A673 (cell line): Measurements from ENCODE around the gene PADI1. TPM values are rescaled to one million over a fixed set of nuclear protein-coding genes. Genes with fewer than 3 reads are reported as not detected.
A peak's percentile ranks its signal among the peaks of the same experiment; 100 is the strongest.

ENCODE experiments used
- BruUV-seq: library from RNA; stranded (reverse); fragments of 400-500 nt; replicated peaks from 2 replicates; lab custom pipeline; 2021; lab: Mats Ljungman, UMichigan
- CTCF ChIA-PET: fragments of 300-600 bp; sonication (Branson Sonifier 250); formaldehyde crosslinking; loops from one replicate; lab custom pipeline; 2022; ENCODE audit warnings: antibody characterized with exemption; lab: Charles Lee
- POLR2A ChIA-PET: fragments of 300-600 bp; sonication (Branson Sonifier 250); formaldehyde crosslinking; loops from one replicate; lab custom pipeline; 2022; ENCODE audit warnings: antibody characterized with exemption; ENCODE audit not compliant: low non-redundant PET; lab: Charles Lee
- DNase-seq: peaks from one replicate; pipeline ENCODE4 v3.0.0-alpha.2; 2015; ENCODE audit warnings: low spot score
- H3K27ac ChIP-seq: fragments of 200-600 bp; sonication (generic); 2 replicates; pipeline ENCODE4 v1.5.1; 2016; ENCODE audit warnings: mixed run types, low read depth, mild to moderate bottlenecking, mixed read lengths, antibody characterized with exemption, low read length; ENCODE audit not compliant: poor library complexity, severe bottlenecking
- H3K27me3 ChIP-seq: fragments of 200-600 bp; sonication (generic); replicated peaks from 2 replicates; pipeline ENCODE4 v1.6.1; 2017; ENCODE audit warnings: mixed run types, low read depth, mild to moderate bottlenecking, mixed read lengths, antibody characterized with exemption, low read length; ENCODE audit not compliant: insufficient read depth, poor library complexity
- H3K36me3 ChIP-seq: fragments of 200-600 bp; sonication (generic); 2 replicates; pipeline ENCODE4 v1.6.1; 2016; ENCODE audit warnings: mixed run types, mild to moderate bottlenecking, mixed read lengths, antibody characterized with exemption, low read length; ENCODE audit not compliant: insufficient read depth, poor library complexity, severe bottlenecking
- H3K4me1 ChIP-seq: fragments of 200-600 bp; sonication (generic); 2 replicates; pipeline ENCODE4 v1.6.1; 2017; ENCODE audit warnings: mixed run types, mild to moderate bottlenecking, mixed read lengths, antibody characterized with exemption, low read length; ENCODE audit not compliant: insufficient read depth, poor library complexity, severe bottlenecking
- H3K4me3 ChIP-seq: fragments of 200-600 bp; sonication (generic); 2 replicates; pipeline ENCODE4 v1.5.1; 2016; ENCODE audit warnings: low read depth, mixed run types, mild to moderate bottlenecking, mixed read lengths, low read length; ENCODE audit not compliant: poor library complexity, severe bottlenecking
- H3K9me3 ChIP-seq: fragments of 200-600 bp; sonication (generic); 2 replicates; pipeline ENCODE4 v1.6.1; 2016; ENCODE audit warnings: mixed run types, low read depth, mild to moderate bottlenecking, mixed read lengths, antibody characterized with exemption, low read length; ENCODE audit not compliant: poor library complexity, severe bottlenecking
- CTCF ChIP-seq: fragments of 300-800, 200-600 bp; sonication (generic); conservative IDR thresholded peaks from 2 replicates; pipeline ENCODE4 v1.5.1; 2017; ENCODE audit warnings: low read depth, mild to moderate bottlenecking, antibody characterized with exemption, low read length, moderate library complexity, mixed read lengths
- EZH2 ChIP-seq: fragments of 200-600 bp; sonication (generic); IDR thresholded peaks from 2 replicates; pipeline ENCODE4 v1.6.1; 2017; ENCODE audit warnings: borderline replicate concordance, low read depth, mild to moderate bottlenecking, mixed read lengths, antibody characterized with exemption, low read length; ENCODE audit not compliant: poor library complexity, severe bottlenecking
- intact Hi-C: fragments of 100-400 bp; cut with micrococcal nuclease; formaldehyde crosslinking; loops from one replicate; pipeline ENCODE4 v1.10.0; 2022; ENCODE audit not compliant: unreplicated experiment
- total RNA-seq: library from RNA; stranded (reverse); gene quantifications from 2 replicates; pipeline ENCODE4 v1.2.3, GENCODE V29; 2021

The PADI1 gene
- total RNA-seq, 1 experiment from 2014 or later = 0.56 TPM

GRCh38 chr1:17207540-17207939 lies 2.6 kb downstream of the PADI1 start:
- TSS peak; percentile 76 for BruUV-seq
- DNase-seq = no peak
- H3K27me3 ChIP-seq = no peaks in the 10 kb centered on the region
- no peaks in the 10 kb centered on the region for H3K36me3 ChIP-seq
- TF ChIP-seq EZH2 = no peak
- no peak for TF ChIP-seq CTCF
- H3K4me3 ChIP-seq = no peak overlapping the region
- H3K9me3 ChIP-seq = no peaks in the 10 kb centered on the region
- peak overlapping the region; percentile 52 for H3K27ac ChIP-seq
- CTCF ChIA-PET = no interaction called here
- POLR2A ChIA-PET = no interaction called here
- H3K4me1 ChIP-seq = peaks cover 43% of the 10 kb centered on the region
- intact Hi-C loops = no loop called here

GRCh38 chr1:17207966-17208418 lies 3.1 kb downstream of the PADI1 start:
- DNase-seq = peak; percentile 96
- TF ChIP-seq EZH2 (no peak), CTCF (no peak)
- Histone ChIP-seq H3K27me3 (no peaks in the 10 kb centered on the region), H3K4me1 (peaks cover 47% of the 10 kb centered on the region), H3K4me3 (no peak overlapping the region), H3K27ac (peak overlapping the region; percentile 52), H3K9me3 (no peaks in the 10 kb centered on the region), H3K36me3 (no peaks in the 10 kb centered on the region)
- intact Hi-C loops = no loop called here
- BruUV-seq = no TSS peak
- POLR2A ChIA-PET = no interaction called here
- CTCF ChIA-PET = no interaction called here

GRCh38 chr1:17208546-17208945 lies 3.6 kb downstream of the PADI1 start:
- Histone ChIP-seq H3K4me3 (no peak overlapping the region), H3K4me1 (peaks cover 52% of the 10 kb centered on the region), H3K9me3 (no peaks in the 10 kb centered on the region), H3K27ac (peak overlapping the region; percentile 52), H3K27me3 (no peaks in the 10 kb centered on the region), H3K36me3 (no peaks in the 10 kb centered on the region)
- ChIA-PET POLR2A (interaction anchor here (0.7 kb wide), 1 partner anchor 80 kb away, joined by 19 read pairs; no protein-coding TSS in a partner anchor), CTCF (no interaction called here)
- BruUV-seq = no TSS peak
- DNase-seq = no peak
- intact Hi-C loops = no loop called here
- TF ChIP-seq CTCF = no peak
- TF ChIP-seq EZH2 = no peak
